Right lobe of liver (tissue), 6 donors: ENCODE results near the gene PRKAG2. TPM values are rescaled to one million over a fixed set of nuclear protein-coding genes. Genes with fewer than 3 reads are reported as not detected.

Experiments used
- ATAC-seq, 4 donors: fragments of 200-7000 bp; cut with Tn5 transposase; one replicate each; pipeline ENCODE4 v1.9.1; 2020; ENCODE audit warnings: mild to moderate bottlenecking in 4 of 4, moderate library complexity in 4 of 4
- DNase-seq, 3 donors: peaks; one replicate each; pipeline ENCODE4 v3.0.0-alpha.2; 2020
- H3K27ac ChIP-seq, 3 donors: fragments of 200-600 bp; one replicate each; pipeline ENCODE4 v1.8.0; 2022
- H3K27me3 ChIP-seq, 2 donors: fragments of 200-600 bp; one replicate each; pipeline ENCODE4 v1.8.0; 2022
- H3K36me3 ChIP-seq, 4 donors: fragments of 200-600 bp; sonication (generic) in 1 of 4; one replicate each; pipeline versions ENCODE4 v1.5.1 to v1.8.0; 2017 to 2022; ENCODE audit warnings: control low read depth in 1 of 4
- H3K4me1 ChIP-seq, 4 donors: fragments of 200-600 bp; sonication (generic) in 1 of 4; one replicate each; pipeline versions ENCODE4 v1.5.1 to v1.8.0; 2017 to 2022; ENCODE audit warnings: control low read depth in 1 of 4
- H3K4me3 ChIP-seq, 3 donors: fragments of 200-600 bp; one replicate each; pipeline ENCODE4 v1.8.0; 2022
- H3K9me3 ChIP-seq, 4 donors: fragments of 200-600 bp; sonication (generic) in 1 of 4; one replicate each; pipeline versions ENCODE4 v1.5.1 to v1.8.0; 2017 to 2022; ENCODE audit warnings: control low read depth in 1 of 4
- CTCF ChIP-seq, 4 donors: fragments of 200-600 bp in 3 of 4; fragments of 450-650 bp in 1 of 4; IDR thresholded peaks; one replicate each; pipeline versions ENCODE4 v1.5.1 to v1.8.0; 2016 to 2022; ENCODE audit warnings: antibody characterized with exemption in 4 of 4, mild to moderate bottlenecking in 2 of 4
- POLR2A ChIP-seq: fragments of 450-650 bp; IDR thresholded peaks from one replicate; pipeline ENCODE4 v1.6.1; 2017; ENCODE audit warnings: antibody characterized with exemption, mild to moderate bottlenecking
- WGBS: methylation state at CpG from one replicate; pipeline ENCODE4 v1.1.6; 2018; ENCODE audit warnings: low coverage, low lambda C conversion rate; ENCODE audit not compliant: insufficient coverage; ENCODE audit errors: missing lambda C conversion rate; 5-methylcytosine and 5-hydroxymethylcytosine counted together
- intact Hi-C, 2 donors: fragments of 100-400 bp; cut with DNase I; formaldehyde crosslinking; loops; one replicate each; pipeline versions ENCODE4 v1.11.2 to v1.14.1; 2022
- total RNA-seq, 6 experiments: library from RNA; depleted of rRNA in 2 of 6; stranded (reverse); fragments of >200 nt in 2 of 6; fragmentation: NEBNext Ultra II Directional in 3 of 6; extraction: Animal tissue kit (Norgen Biotek cat#: 25700) in 3 of 6; gene quantifications; one replicate each; pipeline versions ENCODE4 v1.1.0 to v1.2.4, GENCODE V29; 2016 to 2023
- donor health status: DM: no; HTN: yes; CAD: no.
- donor health status: DM: no; HTN: no; CAD: no.
- donor health status: DM: no; HTN: no; CAD: no.
- donor health status: DM: no; HTN: yes; CAD: no.
- donor health status: DM: no; HTN: yes; CAD: no.

The PRKAG2 gene
- total RNA-seq, 6 experiments from 2014 or later, result 20.6 to 63.6 (median 29.5) TPM

DNA sequence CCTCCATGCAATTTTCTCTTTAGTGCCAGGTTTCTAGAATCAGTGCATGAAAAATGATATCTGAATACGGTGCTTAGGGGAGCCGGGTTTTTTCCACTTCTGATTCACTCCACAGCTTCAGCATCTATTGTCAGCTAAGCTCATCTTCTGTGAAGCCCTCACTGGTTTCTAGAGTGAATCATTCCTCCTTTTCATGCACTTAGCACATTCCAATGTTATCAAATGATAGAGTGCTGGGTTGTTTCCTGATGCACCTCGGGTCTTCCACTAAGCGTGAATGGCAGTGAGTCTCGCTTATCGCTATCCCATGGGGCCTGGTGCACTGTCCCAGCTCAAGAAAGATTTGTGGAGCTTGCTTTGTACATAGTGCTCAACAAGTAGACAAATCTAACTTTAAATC is 186.3 kb downstream of the PRKAG2 start:
- H3K4me1 ChIP-seq, result peaks cover 0 to 12% (median 3%) of the 10 kb centered on the region in 4 donors
- ATAC-seq, result no peak
- H3K4me3 ChIP-seq, result no peak overlapping the region
- no peaks in the 10 kb centered on the region for H3K9me3 ChIP-seq
- no peaks in the 10 kb centered on the region for H3K27me3 ChIP-seq
- TF ChIP-seq CTCF (IDR thresholded peaks at IDR 0.05), result no peak
- no peak for TF ChIP-seq POLR2A
- DNase-seq, result no peak
- 89% methylated on average over 6 of the region's 6 CpGs for WGBS
- H3K36me3 ChIP-seq, result peaks cover 0 to 5% (median 0%) of the 10 kb centered on the region in 4 donors
- no peak overlapping the region for H3K27ac ChIP-seq
- intact Hi-C loops, result no loop called here

DNA sequence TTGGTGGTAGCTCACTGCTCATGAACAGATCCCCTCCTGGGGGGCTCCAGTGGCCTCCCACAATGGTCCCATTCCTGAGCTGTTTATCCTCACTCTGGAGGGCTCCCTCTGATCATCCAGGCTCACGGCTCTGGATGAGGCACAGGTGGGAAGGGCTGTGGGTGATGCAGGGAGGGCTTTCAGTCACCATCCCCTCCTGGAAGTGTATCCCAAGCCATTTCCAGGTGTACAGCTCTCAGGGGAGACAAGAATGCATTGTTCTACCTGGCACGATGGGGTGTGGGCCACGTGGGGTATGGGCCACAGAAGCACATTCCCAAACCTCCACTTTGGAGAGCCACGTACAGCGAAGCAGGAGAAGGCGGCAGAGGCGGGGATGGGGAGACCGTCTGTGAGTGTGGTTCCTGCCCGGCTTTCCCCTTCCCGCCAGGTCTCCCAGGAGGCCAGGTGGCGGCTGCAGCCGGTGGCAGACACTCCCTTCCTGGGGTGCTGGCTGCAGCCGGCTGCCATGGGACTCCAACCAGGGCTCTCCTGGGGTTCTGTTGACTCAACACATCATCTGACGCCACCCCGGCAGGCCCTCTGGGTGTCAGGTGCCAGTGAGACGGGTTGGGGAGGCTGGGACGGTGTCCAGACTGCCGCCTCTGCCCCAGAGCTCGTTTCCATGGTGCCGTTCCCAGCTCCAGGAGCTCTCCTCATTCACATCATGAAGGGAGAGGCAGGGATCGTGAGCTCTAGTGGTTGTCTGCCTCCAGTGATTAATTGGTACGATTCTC is 187.5 kb downstream of the PRKAG2 start:
- Histone ChIP-seq H3K4me3 (no peak overlapping the region), H3K36me3 (peaks cover 0 to 5% (median 0%) of the 10 kb centered on the region in 4 donors), H3K9me3 (no peaks in the 10 kb centered on the region), H3K27ac (no peak overlapping the region), H3K27me3 (no peaks in the 10 kb centered on the region), H3K4me1 (peaks cover 0 to under 1% (median 0%) of the 10 kb centered on the region in 4 donors)
- DNase-seq, result no peak
- intact Hi-C loops, result no loop called here
- TF ChIP-seq CTCF (IDR thresholded peaks at IDR 0.05) (no peak), POLR2A (no peak)
- 74% methylated on average over 8 of the region's 22 CpGs for WGBS
- peak in 2 of 4 donors; percentile 8 to 31 for ATAC-seq

GRCh38 chr7:151688236-151688780 is 188.6 kb downstream of the PRKAG2 start:
- Histone ChIP-seq H3K27me3 (no peaks in the 10 kb centered on the region), H3K9me3 (no peaks in the 10 kb centered on the region), H3K27ac (no peak overlapping the region), H3K4me3 (no peak overlapping the region), H3K4me1 (no peaks in the 10 kb centered on the region), H3K36me3 (peaks cover 0 to 5% (median 0%) of the 10 kb centered on the region in 4 donors)
- WGBS, result 93% methylated on average over 8 of the region's 19 CpGs
- DNase-seq (no peak), ATAC-seq (no peak)
- intact Hi-C loops, result no loop called here
- TF ChIP-seq CTCF (IDR thresholded peaks at IDR 0.05), result no peak
- TF ChIP-seq POLR2A, result no peak

GRCh38 chr7:151687523-151688235 is 189.2 kb downstream of the PRKAG2 start:
- H3K9me3 ChIP-seq, result no peaks in the 10 kb centered on the region
- no peak for DNase-seq
- no peak overlapping the region for H3K27ac ChIP-seq
- no peaks in the 10 kb centered on the region for H3K4me1 ChIP-seq
- 56% methylated on average over 4 of the region's 16 CpGs for WGBS
- ATAC-seq, result peak; percentile 25 to 65 (median 33)
- peaks cover 0 to 5% (median 0%) of the 10 kb centered on the region in 4 donors for H3K36me3 ChIP-seq
- no peaks in the 10 kb centered on the region for H3K27me3 ChIP-seq
- no peak overlapping the region for H3K4me3 ChIP-seq
- TF ChIP-seq CTCF (IDR thresholded peaks at IDR 0.05) (no peak), POLR2A (no peak)
- intact Hi-C loops, result no loop called here
